Right lobe of liver (tissue), 6 donors: ENCODE results near the gene HSD3B2. TPM values are rescaled to one million over a fixed set of nuclear protein-coding genes. Genes with fewer than 3 reads are reported as not detected.

Source experiments
- ATAC-seq, 4 donors: fragments of 200-7000 bp; cut with Tn5 transposase; one replicate each; pipeline ENCODE4 v1.9.1; 2020; ENCODE audit warnings: mild to moderate bottlenecking in 4 of 4, moderate library complexity in 4 of 4
- DNase-seq, 3 donors: peaks; one replicate each; pipeline ENCODE4 v3.0.0-alpha.2; 2020
- H3K27ac ChIP-seq, 3 donors: fragments of 200-600 bp; one replicate each; pipeline ENCODE4 v1.8.0; 2022
- H3K27me3 ChIP-seq, 2 donors: fragments of 200-600 bp; one replicate each; pipeline ENCODE4 v1.8.0; 2022
- H3K36me3 ChIP-seq, 4 donors: fragments of 200-600 bp; sonication (generic) in 1 of 4; one replicate each; pipeline versions ENCODE4 v1.5.1 to v1.8.0; 2017 to 2022; ENCODE audit warnings: control low read depth in 1 of 4
- H3K4me1 ChIP-seq, 4 donors: fragments of 200-600 bp; sonication (generic) in 1 of 4; one replicate each; pipeline versions ENCODE4 v1.5.1 to v1.8.0; 2017 to 2022; ENCODE audit warnings: control low read depth in 1 of 4
- H3K4me3 ChIP-seq, 3 donors: fragments of 200-600 bp; one replicate each; pipeline ENCODE4 v1.8.0; 2022
- H3K9me3 ChIP-seq, 4 donors: fragments of 200-600 bp; sonication (generic) in 1 of 4; one replicate each; pipeline versions ENCODE4 v1.5.1 to v1.8.0; 2017 to 2022; ENCODE audit warnings: control low read depth in 1 of 4
- CTCF ChIP-seq, 4 donors: fragments of 200-600 bp in 3 of 4; fragments of 450-650 bp in 1 of 4; IDR thresholded peaks; one replicate each; pipeline versions ENCODE4 v1.5.1 to v1.8.0; 2016 to 2022; ENCODE audit warnings: antibody characterized with exemption in 4 of 4, mild to moderate bottlenecking in 2 of 4
- POLR2A ChIP-seq: fragments of 450-650 bp; IDR thresholded peaks from one replicate; pipeline ENCODE4 v1.6.1; 2017; ENCODE audit warnings: antibody characterized with exemption, mild to moderate bottlenecking
- WGBS: methylation state at CpG from one replicate; pipeline ENCODE4 v1.1.6; 2018; ENCODE audit warnings: low coverage, low lambda C conversion rate; ENCODE audit not compliant: insufficient coverage; ENCODE audit errors: missing lambda C conversion rate; 5-methylcytosine and 5-hydroxymethylcytosine counted together
- intact Hi-C, 2 donors: fragments of 100-400 bp; cut with DNase I; formaldehyde crosslinking; loops; one replicate each; pipeline versions ENCODE4 v1.11.2 to v1.14.1; 2022
- total RNA-seq, 6 experiments: library from RNA; depleted of rRNA in 2 of 6; stranded (reverse); fragments of >200 nt in 2 of 6; fragmentation: NEBNext Ultra II Directional in 3 of 6; extraction: Animal tissue kit (Norgen Biotek cat#: 25700) in 3 of 6; gene quantifications; one replicate each; pipeline versions ENCODE4 v1.1.0 to v1.2.4, GENCODE V29; 2016 to 2023
- donor health status: DM: no; HTN: yes; CAD: no.
- donor health status: DM: no; HTN: no; CAD: no.
- donor health status: DM: no; HTN: no; CAD: no.
- donor health status: DM: no; HTN: yes; CAD: no.
- donor health status: DM: no; HTN: yes; CAD: no.

Gene HSD3B2
- total RNA-seq, 6 experiments from 2014 or later = 0.49 TPM; not detected in 5

GRCh38 chr1:119397986-119398385, 17.0 kb upstream of the HSD3B2 start:
- ATAC-seq = peak in 2 of 4 donors; percentile 30 to 69
- Histone ChIP-seq H3K27ac (no peak overlapping the region), H3K4me1 (peaks cover 0 to 14% (median 5%) of the 10 kb centered on the region in 4 donors), H3K27me3 (no peaks in the 10 kb centered on the region), H3K9me3 (no peaks in the 10 kb centered on the region), H3K4me3 (no peak overlapping the region), H3K36me3 (peaks cover 0 to 4% (median 0%) of the 10 kb centered on the region in 4 donors)
- WGBS = 64% methylated on average over 3 of the region's 3 CpGs
- no peak for DNase-seq
- intact Hi-C loops = no loop called here
- TF ChIP-seq CTCF (IDR thresholded peaks at IDR 0.05) = no peak
- no peak for TF ChIP-seq POLR2A

GRCh38 chr1:119404736-119405135, 10.2 kb upstream of the HSD3B2 start:
- no peak for ATAC-seq
- Histone ChIP-seq H3K36me3 (no peaks in the 10 kb centered on the region), H3K4me1 (no peaks in the 10 kb centered on the region), H3K27ac (no peak overlapping the region), H3K9me3 (peaks cover 0 to 6% (median 0%) of the 10 kb centered on the region in 4 donors), H3K27me3 (no peaks in the 10 kb centered on the region), H3K4me3 (no peak overlapping the region)
- TF ChIP-seq POLR2A = no peak
- TF ChIP-seq CTCF (IDR thresholded peaks at IDR 0.05) = no peak
- 32% methylated on average over 2 of the region's 2 CpGs for WGBS
- intact Hi-C loops = no loop called here
- no peak for DNase-seq

GRCh38 chr1:119409731-119410130, 5.2 kb upstream of the HSD3B2 start:
- H3K4me1 ChIP-seq = no peaks in the 10 kb centered on the region
- ATAC-seq (no peak), DNase-seq (no peak)
- H3K27ac ChIP-seq = no peak overlapping the region
- peaks cover 0 to 6% (median 0%) of the 10 kb centered on the region in 4 donors for H3K9me3 ChIP-seq
- no peak for TF ChIP-seq CTCF (IDR thresholded peaks at IDR 0.05)
- no peak for TF ChIP-seq POLR2A
- no peaks in the 10 kb centered on the region for H3K27me3 ChIP-seq
- no peaks in the 10 kb centered on the region for H3K36me3 ChIP-seq
- no peak overlapping the region for H3K4me3 ChIP-seq
- intact Hi-C loops = no loop called here

GRCh38 chr1:119410961-119411360, 4.0 kb upstream of the HSD3B2 start:
- peaks cover 0 to 4% (median 0%) of the 10 kb centered on the region in 4 donors for H3K9me3 ChIP-seq
- H3K4me1 ChIP-seq = peaks cover 0 to 9% (median 2%) of the 10 kb centered on the region in 4 donors
- H3K27me3 ChIP-seq = no peaks in the 10 kb centered on the region
- DNase-seq (no peak), ATAC-seq (no peak)
- intact Hi-C loops = no loop called here
- H3K4me3 ChIP-seq = no peak overlapping the region
- 80% methylated on average over 3 of the region's 3 CpGs for WGBS
- no peak overlapping the region for H3K27ac ChIP-seq
- TF ChIP-seq CTCF (IDR thresholded peaks at IDR 0.05) = no peak
- no peak for TF ChIP-seq POLR2A
- H3K36me3 ChIP-seq = no peaks in the 10 kb centered on the region
